ENCODE results near the gene ZNF48. TPM values are rescaled to one million over a fixed set of nuclear protein-coding genes. Genes with fewer than 3 reads are reported as not detected.

The ZNF48 gene
- total and polyA plus RNA-seq, 10 donors, result 2.7 to 10.4 (median 8.4) TPM

DNA sequence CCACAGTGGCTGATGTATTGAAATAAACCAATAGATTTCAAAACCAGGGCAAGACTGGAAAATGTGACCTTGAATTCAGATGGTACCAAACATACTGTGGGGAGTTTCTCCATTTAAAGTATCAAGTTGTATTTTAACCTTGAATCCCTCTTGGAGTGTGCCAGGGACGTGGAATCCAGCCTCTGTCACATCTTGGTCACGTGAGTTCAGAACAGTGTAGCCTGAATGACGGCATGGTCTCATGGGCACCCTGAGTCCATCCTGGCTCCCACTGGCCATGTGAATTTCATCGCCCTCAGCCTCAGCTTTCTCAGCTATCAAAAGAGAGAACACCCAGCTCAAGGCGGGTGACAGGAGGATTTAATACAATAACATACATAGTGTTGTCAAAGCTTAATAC, 18.9 kb downstream of the ZNF48 start:
- intact Hi-C loops (cut with DNase I; ENCODE audit: low total_unique reads), result no loop called here
- Histone ChIP-seq H3K36me3 (peaks cover 0 to 25% (median 5%) of the 10 kb centered on the region in 6 donors), H3K4me3 (no peak overlapping the region), H3K4me1 (peaks cover 9 to 36% (median 24%) of the 10 kb centered on the region in 6 donors), H3K9me3 (no peaks in the 10 kb centered on the region), H3K27me3 (replicated peaks in 1 of 7) (no peaks in the 10 kb centered on the region), H3K27ac (no peak overlapping the region)
- DNase-seq, result no peak
- WGBS, 5 donors, result 91 to 96% (median 94%) methylated on average over 5 of the region's 5 CpGs
- no peak for TF ChIP-seq POLR2A (IDR thresholded peaks at IDR 0.05)
- TF ChIP-seq, protein P1, sequence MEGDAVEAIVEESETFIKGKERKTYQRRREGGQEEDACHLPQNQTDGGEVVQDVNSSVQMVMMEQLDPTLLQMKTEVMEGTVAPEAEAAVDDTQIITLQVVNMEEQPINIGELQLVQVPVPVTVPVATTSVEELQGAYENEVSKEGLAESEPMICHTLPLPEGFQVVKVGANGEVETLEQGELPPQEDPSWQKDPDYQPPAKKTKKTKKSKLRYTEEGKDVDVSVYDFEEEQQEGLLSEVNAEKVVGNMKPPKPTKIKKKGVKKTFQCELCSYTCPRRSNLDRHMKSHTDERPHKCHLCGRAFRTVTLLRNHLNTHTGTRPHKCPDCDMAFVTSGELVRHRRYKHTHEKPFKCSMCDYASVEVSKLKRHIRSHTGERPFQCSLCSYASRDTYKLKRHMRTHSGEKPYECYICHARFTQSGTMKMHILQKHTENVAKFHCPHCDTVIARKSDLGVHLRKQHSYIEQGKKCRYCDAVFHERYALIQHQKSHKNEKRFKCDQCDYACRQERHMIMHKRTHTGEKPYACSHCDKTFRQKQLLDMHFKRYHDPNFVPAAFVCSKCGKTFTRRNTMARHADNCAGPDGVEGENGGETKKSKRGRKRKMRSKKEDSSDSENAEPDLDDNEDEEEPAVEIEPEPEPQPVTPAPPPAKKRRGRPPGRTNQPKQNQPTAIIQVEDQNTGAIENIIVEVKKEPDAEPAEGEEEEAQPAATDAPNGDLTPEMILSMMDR (IDR thresholded peaks at IDR 0.05 in 8 of 11, conservative IDR thresholded peaks at IDR 0.05 in 3 of 11), result no peak
- TF ChIP-seq POLR2AphosphoS5 (IDR thresholded peaks at IDR 0.05), result no peak

DNA sequence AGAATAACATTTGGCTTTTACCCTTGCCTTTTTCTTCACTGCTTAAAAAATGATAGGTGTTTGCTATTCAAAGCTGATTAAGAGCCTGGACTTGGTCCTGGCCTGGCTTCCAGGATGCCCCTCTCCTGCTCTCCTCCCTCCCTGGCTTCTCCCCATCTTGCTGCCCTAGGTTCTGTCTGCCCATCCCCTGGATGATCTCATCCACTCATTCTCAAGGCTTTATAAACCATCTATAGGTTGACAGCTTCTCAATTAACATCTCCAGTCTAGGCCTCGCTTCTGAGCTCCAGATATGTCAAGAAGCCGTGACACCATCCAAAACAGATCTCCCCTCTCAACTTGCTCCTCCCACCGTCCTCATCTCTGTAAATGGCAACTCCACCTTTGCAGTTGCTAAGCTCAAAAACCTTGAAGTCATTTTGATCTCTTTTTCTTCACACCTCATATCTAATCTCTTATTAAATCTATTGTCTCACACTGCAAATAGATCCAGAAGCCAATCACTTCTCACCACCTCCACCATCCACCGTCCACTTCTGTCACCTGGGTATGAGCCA, 20.9 kb downstream of the ZNF48 start:
- H3K9me3 ChIP-seq, result no peaks in the 10 kb centered on the region
- no peaks in the 10 kb centered on the region for H3K27me3 ChIP-seq (replicated peaks in 1 of 7)
- no peak overlapping the region for H3K4me3 ChIP-seq
- peaks cover 4 to 25% (median 16%) of the 10 kb centered on the region in 6 donors for H3K4me1 ChIP-seq
- TF ChIP-seq, protein P1 (IDR thresholded peaks at IDR 0.05 in 8 of 11, conservative IDR thresholded peaks at IDR 0.05 in 3 of 11), result no peak
- TF ChIP-seq POLR2AphosphoS5 (IDR thresholded peaks at IDR 0.05), result no peak
- no peak for TF ChIP-seq POLR2A (IDR thresholded peaks at IDR 0.05)
- peaks cover 0 to 36% (median 8%) of the 10 kb centered on the region in 6 donors for H3K36me3 ChIP-seq
- no peak overlapping the region for H3K27ac ChIP-seq
- intact Hi-C loops (cut with DNase I; ENCODE audit: low total_unique reads), result no loop called here
- DNase-seq, result no peak
- WGBS, 5 donors, result 92 to 98% (median 96%) methylated on average over 4 of the region's 4 CpGs

DNA sequence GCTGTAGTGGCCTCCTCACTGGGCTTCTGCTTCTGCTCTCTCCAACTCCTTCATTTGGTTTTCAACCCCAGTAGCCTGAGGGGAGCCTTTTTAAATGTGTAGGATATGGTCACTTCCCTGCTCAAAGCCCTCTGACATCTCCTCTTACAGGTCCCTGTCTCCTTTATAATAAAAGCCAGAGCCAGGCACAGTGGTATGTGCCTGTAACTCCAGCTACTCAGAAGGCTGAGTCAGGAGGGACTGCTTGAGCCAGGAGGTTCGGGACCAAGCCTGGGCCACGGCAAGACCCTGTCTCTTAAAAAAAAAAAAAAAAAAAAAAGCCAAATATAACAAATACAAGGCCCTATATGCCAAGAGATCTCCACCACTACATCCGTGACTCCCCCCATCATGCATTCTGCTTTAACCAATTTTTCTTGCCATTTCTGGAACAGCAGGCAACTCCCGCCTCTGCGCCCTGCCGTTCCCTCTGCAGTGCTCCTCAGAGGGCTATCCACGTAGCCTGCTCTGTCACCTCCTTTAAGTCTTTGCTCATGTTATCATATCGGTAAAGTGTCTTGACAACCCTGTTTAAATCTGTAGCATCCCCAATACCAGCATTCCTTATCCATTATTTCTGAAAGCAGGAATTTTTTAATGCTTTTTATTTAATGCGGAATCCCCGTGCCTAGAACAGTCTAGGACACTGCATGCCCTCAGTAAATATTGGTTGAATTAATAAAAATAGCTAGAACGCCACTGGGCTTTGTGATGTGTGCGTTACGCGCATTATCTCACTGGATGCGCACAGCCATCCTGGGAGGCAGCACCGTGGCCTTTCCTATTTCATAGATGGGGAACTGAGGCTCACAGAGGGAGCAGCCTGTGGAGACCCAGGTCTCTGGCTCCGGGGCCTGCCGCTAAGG, 21.7 kb downstream of the ZNF48 start:
- Histone ChIP-seq H3K36me3 (peaks cover 0 to 39% (median 11%) of the 10 kb centered on the region in 6 donors), H3K27me3 (replicated peaks in 1 of 7) (no peaks in the 10 kb centered on the region), H3K27ac (peak overlapping the region; percentile 86 to 94 (median 89)), H3K4me3 (peak overlapping the region; percentile 51 to 77 (median 67)), H3K9me3 (no peaks in the 10 kb centered on the region), H3K4me1 (peaks cover 4 to 25% (median 16%) of the 10 kb centered on the region in 6 donors)
- intact Hi-C loops (cut with DNase I; ENCODE audit: low total_unique reads), result no loop called here
- WGBS, 5 donors, result 64 to 81% (median 70%) methylated on average over 16 to 18 of the region's 18 CpGs
- TF ChIP-seq POLR2AphosphoS5 (IDR thresholded peaks at IDR 0.05) (no peak), POLR2A (IDR thresholded peaks at IDR 0.05) (no peak)
- TF ChIP-seq, protein P1 (IDR thresholded peaks at IDR 0.05 in 8 of 11, conservative IDR thresholded peaks at IDR 0.05 in 3 of 11), result no peak
- no peak for DNase-seq

Measured in spleen (tissue), 11 donors.